ENCODE data around the gene SART1. TPM values are rescaled to one million over a fixed set of nuclear protein-coding genes. Genes with fewer than 3 reads are reported as not detected.

SART1 gene
- total RNA-seq, 1 donor from 2014 or later, result 64.7 TPM

GRCh38 chr11:66015936-66016792, 54.6 kb downstream of the SART1 start:
- H3K4me3 Mint-ChIP-seq, result no peak overlapping the region
- H3K36me3 Mint-ChIP-seq (ENCODE audit: low read depth), result no peaks in the 10 kb centered on the region
- H3K27me3 Mint-ChIP-seq (ENCODE audit: low read depth), result no peaks in the 10 kb centered on the region
- no peak for DNase-seq (ENCODE audit: low read depth, low spot score)
- H3K9me3 Mint-ChIP-seq, result no peaks in the 10 kb centered on the region
- H3K27ac Mint-ChIP-seq (ENCODE audit: unreplicated experiment), result no peak overlapping the region
- H3K4me1 Mint-ChIP-seq, result no peaks in the 10 kb centered on the region
- TF ChIP-seq, protein P1, sequence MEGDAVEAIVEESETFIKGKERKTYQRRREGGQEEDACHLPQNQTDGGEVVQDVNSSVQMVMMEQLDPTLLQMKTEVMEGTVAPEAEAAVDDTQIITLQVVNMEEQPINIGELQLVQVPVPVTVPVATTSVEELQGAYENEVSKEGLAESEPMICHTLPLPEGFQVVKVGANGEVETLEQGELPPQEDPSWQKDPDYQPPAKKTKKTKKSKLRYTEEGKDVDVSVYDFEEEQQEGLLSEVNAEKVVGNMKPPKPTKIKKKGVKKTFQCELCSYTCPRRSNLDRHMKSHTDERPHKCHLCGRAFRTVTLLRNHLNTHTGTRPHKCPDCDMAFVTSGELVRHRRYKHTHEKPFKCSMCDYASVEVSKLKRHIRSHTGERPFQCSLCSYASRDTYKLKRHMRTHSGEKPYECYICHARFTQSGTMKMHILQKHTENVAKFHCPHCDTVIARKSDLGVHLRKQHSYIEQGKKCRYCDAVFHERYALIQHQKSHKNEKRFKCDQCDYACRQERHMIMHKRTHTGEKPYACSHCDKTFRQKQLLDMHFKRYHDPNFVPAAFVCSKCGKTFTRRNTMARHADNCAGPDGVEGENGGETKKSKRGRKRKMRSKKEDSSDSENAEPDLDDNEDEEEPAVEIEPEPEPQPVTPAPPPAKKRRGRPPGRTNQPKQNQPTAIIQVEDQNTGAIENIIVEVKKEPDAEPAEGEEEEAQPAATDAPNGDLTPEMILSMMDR (conservative IDR thresholded peaks at IDR 0.05), result no peak

- no peaks in the 10 kb centered on the region for H3K27me3 Mint-ChIP-seq (ENCODE audit: low read depth)
- no peaks in the 10 kb centered on the region for H3K36me3 Mint-ChIP-seq (ENCODE audit: low read depth)
- DNase-seq (ENCODE audit: low read depth, low spot score), result no peak
- no peak overlapping the region for H3K4me3 Mint-ChIP-seq
- H3K9me3 Mint-ChIP-seq, result no peaks in the 10 kb centered on the region
- TF ChIP-seq, protein P1 (conservative IDR thresholded peaks at IDR 0.05), result no peak
- no peaks in the 10 kb centered on the region for H3K4me1 Mint-ChIP-seq
- no peak overlapping the region for H3K27ac Mint-ChIP-seq (ENCODE audit: unreplicated experiment)
Measured at GRCh38 chr11:66016793-66017177, 55.3 kb downstream of the SART1 start.

GRCh38 chr11:66017321-66017720, 55.8 kb downstream of the SART1 start:
- Mint-ChIP-seq H3K4me3 (no peak overlapping the region), H3K4me1 (no peaks in the 10 kb centered on the region), H3K36me3 (ENCODE audit: low read depth) (no peaks in the 10 kb centered on the region), H3K27ac (ENCODE audit: unreplicated experiment) (no peak overlapping the region), H3K9me3 (no peaks in the 10 kb centered on the region), H3K27me3 (ENCODE audit: low read depth) (no peaks in the 10 kb centered on the region)
- TF ChIP-seq, protein P1 (conservative IDR thresholded peaks at IDR 0.05), result no peak
- no peak for DNase-seq (ENCODE audit: low read depth, low spot score)

GRCh38 chr11:66020212-66020611, 58.7 kb downstream of the SART1 start:
- Mint-ChIP-seq H3K4me1 (peaks cover 4% of the 10 kb centered on the region), H3K9me3 (no peaks in the 10 kb centered on the region), H3K27me3 (ENCODE audit: low read depth) (peaks cover 9% of the 10 kb centered on the region), H3K36me3 (ENCODE audit: low read depth) (no peaks in the 10 kb centered on the region), H3K4me3 (no peak overlapping the region), H3K27ac (ENCODE audit: unreplicated experiment) (no peak overlapping the region)
- TF ChIP-seq, protein P1 (conservative IDR thresholded peaks at IDR 0.05), result no peak
- no peak for DNase-seq (ENCODE audit: low read depth, low spot score)

DNA sequence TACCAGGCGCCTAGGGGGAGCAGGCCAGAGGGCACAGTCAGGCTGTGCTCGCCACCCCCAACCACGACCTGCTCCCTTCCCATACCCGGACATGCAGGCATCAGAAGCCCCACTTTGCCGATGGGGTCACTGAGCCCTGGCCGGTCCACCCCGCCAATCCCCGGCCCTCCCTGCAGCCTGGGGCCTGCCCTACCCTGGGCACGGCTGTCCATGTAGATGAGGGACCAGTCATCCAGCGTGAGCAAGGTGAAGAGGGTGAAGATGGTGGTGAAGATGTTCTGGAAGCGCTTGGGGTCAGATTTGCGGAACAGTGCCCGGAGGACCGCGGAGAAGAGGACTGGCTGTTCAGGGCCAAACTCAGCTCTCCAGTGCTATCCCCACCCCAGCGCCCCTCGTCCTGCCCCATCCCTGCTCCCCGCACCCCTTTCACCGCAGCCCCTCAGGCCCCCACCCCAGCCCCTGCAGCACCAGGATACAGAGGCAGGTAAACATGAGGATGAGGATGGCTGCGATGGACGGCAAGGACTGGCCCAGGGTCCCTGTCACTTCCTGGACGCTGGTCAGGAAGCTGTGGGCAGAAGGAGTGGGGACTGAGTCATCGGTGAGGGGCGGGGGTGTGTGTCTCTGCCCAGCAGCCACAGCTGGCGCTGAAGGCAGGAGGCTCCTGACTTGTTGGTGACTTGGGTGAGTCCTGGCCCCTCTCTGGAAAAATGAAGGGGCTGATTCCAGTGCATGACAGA, 59.3 kb downstream of the SART1 start:
- no peaks in the 10 kb centered on the region for H3K36me3 Mint-ChIP-seq (ENCODE audit: low read depth)
- H3K4me3 Mint-ChIP-seq, result no peak overlapping the region
- no peak overlapping the region for H3K27ac Mint-ChIP-seq (ENCODE audit: unreplicated experiment)
- DNase-seq (ENCODE audit: low read depth, low spot score), result no peak
- peaks cover 9% of the 10 kb centered on the region for H3K27me3 Mint-ChIP-seq (ENCODE audit: low read depth)
- TF ChIP-seq, protein P1 (conservative IDR thresholded peaks at IDR 0.05), result no peak
- no peaks in the 10 kb centered on the region for H3K9me3 Mint-ChIP-seq
- peaks cover 4% of the 10 kb centered on the region for H3K4me1 Mint-ChIP-seq

Data from neural crest cell (in vitro differentiated cells).